A673 (cell line): ENCODE measurements around the gene ULK4. TPM values are rescaled to one million over a fixed set of nuclear protein-coding genes. Genes with fewer than 3 reads are reported as not detected.

Source experiments
- BruUV-seq: library from RNA; stranded (reverse); fragments of 400-500 nt; replicated peaks from 2 replicates; lab custom pipeline; 2021; lab: Mats Ljungman, UMichigan
- CTCF ChIA-PET: fragments of 300-600 bp; sonication (Branson Sonifier 250); formaldehyde crosslinking; loops from one replicate; lab custom pipeline; 2022; ENCODE audit warnings: antibody characterized with exemption; lab: Charles Lee
- POLR2A ChIA-PET: fragments of 300-600 bp; sonication (Branson Sonifier 250); formaldehyde crosslinking; loops from one replicate; lab custom pipeline; 2022; ENCODE audit warnings: antibody characterized with exemption; ENCODE audit not compliant: low non-redundant PET; lab: Charles Lee
- DNase-seq: peaks from one replicate; pipeline ENCODE4 v3.0.0-alpha.2; 2015; ENCODE audit warnings: low spot score
- H3K27ac ChIP-seq: fragments of 200-600 bp; sonication (generic); 2 replicates; pipeline ENCODE4 v1.5.1; 2016; ENCODE audit warnings: mixed run types, low read depth, mild to moderate bottlenecking, mixed read lengths, antibody characterized with exemption, low read length; ENCODE audit not compliant: poor library complexity, severe bottlenecking
- H3K27me3 ChIP-seq: fragments of 200-600 bp; sonication (generic); replicated peaks from 2 replicates; pipeline ENCODE4 v1.6.1; 2017; ENCODE audit warnings: mixed run types, low read depth, mild to moderate bottlenecking, mixed read lengths, antibody characterized with exemption, low read length; ENCODE audit not compliant: insufficient read depth, poor library complexity
- H3K36me3 ChIP-seq: fragments of 200-600 bp; sonication (generic); 2 replicates; pipeline ENCODE4 v1.6.1; 2016; ENCODE audit warnings: mixed run types, mild to moderate bottlenecking, mixed read lengths, antibody characterized with exemption, low read length; ENCODE audit not compliant: insufficient read depth, poor library complexity, severe bottlenecking
- H3K4me1 ChIP-seq: fragments of 200-600 bp; sonication (generic); 2 replicates; pipeline ENCODE4 v1.6.1; 2017; ENCODE audit warnings: mixed run types, mild to moderate bottlenecking, mixed read lengths, antibody characterized with exemption, low read length; ENCODE audit not compliant: insufficient read depth, poor library complexity, severe bottlenecking
- H3K4me3 ChIP-seq: fragments of 200-600 bp; sonication (generic); 2 replicates; pipeline ENCODE4 v1.5.1; 2016; ENCODE audit warnings: low read depth, mixed run types, mild to moderate bottlenecking, mixed read lengths, low read length; ENCODE audit not compliant: poor library complexity, severe bottlenecking
- H3K9me3 ChIP-seq: fragments of 200-600 bp; sonication (generic); 2 replicates; pipeline ENCODE4 v1.6.1; 2016; ENCODE audit warnings: mixed run types, low read depth, mild to moderate bottlenecking, mixed read lengths, antibody characterized with exemption, low read length; ENCODE audit not compliant: poor library complexity, severe bottlenecking
- EZH2 ChIP-seq: fragments of 200-600 bp; sonication (generic); IDR thresholded peaks from 2 replicates; pipeline ENCODE4 v1.6.1; 2017; ENCODE audit warnings: borderline replicate concordance, low read depth, mild to moderate bottlenecking, mixed read lengths, antibody characterized with exemption, low read length; ENCODE audit not compliant: poor library complexity, severe bottlenecking
- intact Hi-C: fragments of 100-400 bp; cut with micrococcal nuclease; formaldehyde crosslinking; loops from one replicate; pipeline ENCODE4 v1.10.0; 2022; ENCODE audit not compliant: unreplicated experiment
- total RNA-seq: library from RNA; stranded (reverse); gene quantifications from 2 replicates; pipeline ENCODE4 v1.2.3, GENCODE V29; 2021
- TF ChIP-seq, protein P1 (sequence below): fragments of 300-800, 200-600 bp; sonication (generic); conservative IDR thresholded peaks from 2 replicates; pipeline ENCODE4 v1.5.1; 2017; ENCODE audit warnings: low read depth, mild to moderate bottlenecking, antibody characterized with exemption, low read length, moderate library complexity, mixed read lengths

Gene ULK4
- total RNA-seq, 1 experiment from 2014 or later = 7.4 TPM

DNA sequence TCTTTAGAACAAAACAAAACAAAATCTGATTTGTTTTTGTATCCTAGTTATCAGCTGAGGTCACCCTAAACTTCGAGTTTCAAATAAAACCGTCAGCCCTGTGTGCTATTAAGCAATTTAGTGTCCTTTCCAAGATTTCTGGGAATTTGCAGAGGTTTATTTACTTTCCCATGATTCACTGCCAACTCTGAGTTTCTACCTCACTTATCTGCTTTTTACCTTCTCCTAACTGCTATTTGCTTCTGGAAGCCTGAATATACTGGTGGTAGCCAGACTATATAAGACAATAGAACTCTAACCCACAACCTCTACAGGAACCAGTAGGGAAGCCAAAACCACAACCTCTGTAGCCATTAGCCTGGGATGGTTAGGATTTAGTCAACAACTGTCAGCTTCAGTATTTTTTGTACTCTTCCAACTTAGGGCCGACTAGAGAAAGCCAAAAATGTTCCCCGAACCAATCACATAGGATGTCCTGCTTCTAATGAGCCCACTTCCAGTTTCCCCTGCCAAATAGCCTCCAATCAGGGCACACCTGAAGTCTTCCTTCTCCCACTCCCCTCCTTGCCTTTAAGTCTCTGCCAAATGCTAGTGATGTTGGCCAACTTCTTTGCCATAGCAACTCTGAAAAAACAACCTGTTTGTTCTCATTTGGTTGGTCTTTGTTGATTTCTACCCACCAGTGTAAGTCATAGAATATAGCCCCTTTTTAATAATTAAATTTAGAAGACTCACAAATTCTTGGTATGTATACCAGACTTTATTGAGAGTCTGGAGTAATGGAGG lies 273.1 kb downstream of the ULK4 start:
- H3K36me3 ChIP-seq = no peaks in the 10 kb centered on the region
- H3K9me3 ChIP-seq = no peaks in the 10 kb centered on the region
- no peaks in the 10 kb centered on the region for H3K4me1 ChIP-seq
- H3K27ac ChIP-seq = no peak overlapping the region
- POLR2A ChIA-PET = no interaction called here
- no peaks in the 10 kb centered on the region for H3K27me3 ChIP-seq
- CTCF ChIA-PET = no interaction called here
- DNase-seq = no peak
- intact Hi-C loops = no loop called here
- no peak overlapping the region for H3K4me3 ChIP-seq
- TF ChIP-seq, protein P1, sequence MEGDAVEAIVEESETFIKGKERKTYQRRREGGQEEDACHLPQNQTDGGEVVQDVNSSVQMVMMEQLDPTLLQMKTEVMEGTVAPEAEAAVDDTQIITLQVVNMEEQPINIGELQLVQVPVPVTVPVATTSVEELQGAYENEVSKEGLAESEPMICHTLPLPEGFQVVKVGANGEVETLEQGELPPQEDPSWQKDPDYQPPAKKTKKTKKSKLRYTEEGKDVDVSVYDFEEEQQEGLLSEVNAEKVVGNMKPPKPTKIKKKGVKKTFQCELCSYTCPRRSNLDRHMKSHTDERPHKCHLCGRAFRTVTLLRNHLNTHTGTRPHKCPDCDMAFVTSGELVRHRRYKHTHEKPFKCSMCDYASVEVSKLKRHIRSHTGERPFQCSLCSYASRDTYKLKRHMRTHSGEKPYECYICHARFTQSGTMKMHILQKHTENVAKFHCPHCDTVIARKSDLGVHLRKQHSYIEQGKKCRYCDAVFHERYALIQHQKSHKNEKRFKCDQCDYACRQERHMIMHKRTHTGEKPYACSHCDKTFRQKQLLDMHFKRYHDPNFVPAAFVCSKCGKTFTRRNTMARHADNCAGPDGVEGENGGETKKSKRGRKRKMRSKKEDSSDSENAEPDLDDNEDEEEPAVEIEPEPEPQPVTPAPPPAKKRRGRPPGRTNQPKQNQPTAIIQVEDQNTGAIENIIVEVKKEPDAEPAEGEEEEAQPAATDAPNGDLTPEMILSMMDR = no peak
- no peak for TF ChIP-seq EZH2
- BruUV-seq = no TSS peak

DNA sequence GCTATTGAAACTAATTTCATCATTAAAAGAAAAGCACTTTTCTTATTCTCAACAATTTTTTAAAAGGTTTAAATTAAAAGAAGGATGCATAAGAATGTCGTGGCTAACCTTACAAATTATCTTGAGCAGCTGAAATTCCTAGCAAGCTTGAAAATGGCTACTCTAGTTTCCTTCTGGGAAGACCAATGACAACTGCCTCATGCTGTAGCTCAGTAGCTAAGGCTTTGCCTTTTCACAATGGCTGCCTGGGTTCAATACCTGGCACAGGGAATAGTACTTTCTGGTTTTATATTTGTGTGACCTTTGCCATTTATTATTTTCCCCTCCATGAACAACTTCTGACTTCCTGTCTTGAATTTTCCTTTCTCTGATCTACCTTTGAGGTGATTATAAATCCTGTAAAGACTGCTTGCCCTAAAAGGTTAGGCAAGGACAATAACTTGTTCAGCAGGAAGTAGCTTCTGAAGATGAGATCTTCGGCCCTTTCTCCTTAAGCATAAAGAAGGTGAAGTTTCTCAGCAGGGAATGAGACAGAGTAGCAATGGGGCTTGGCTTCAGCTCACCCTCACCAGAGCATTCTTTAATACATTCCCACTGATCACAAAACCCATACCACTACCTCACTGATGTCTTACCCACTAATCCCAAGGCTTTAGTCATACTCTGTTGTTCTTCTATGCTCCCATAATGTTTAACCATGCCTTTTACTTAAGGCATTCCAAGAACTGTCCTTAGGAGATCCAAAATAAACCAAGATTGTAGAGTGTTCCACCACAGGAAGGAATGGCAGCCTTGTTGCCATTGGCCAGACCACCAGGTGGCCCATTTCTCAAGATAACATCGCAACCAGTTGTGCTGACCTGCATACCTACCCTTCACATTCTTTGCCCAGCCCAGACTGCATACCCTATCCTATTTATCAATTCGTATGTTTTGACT lies 276.8 kb downstream of the ULK4 start:
- CTCF ChIA-PET = no interaction called here
- Histone ChIP-seq H3K4me3 (no peak overlapping the region), H3K36me3 (no peaks in the 10 kb centered on the region), H3K27me3 (no peaks in the 10 kb centered on the region), H3K4me1 (peaks cover 14% of the 10 kb centered on the region), H3K27ac (no peak overlapping the region), H3K9me3 (no peaks in the 10 kb centered on the region)
- no peak for DNase-seq
- TF ChIP-seq EZH2 = no peak
- TF ChIP-seq, protein P1 = no peak
- POLR2A ChIA-PET = no interaction called here
- intact Hi-C loops = no loop called here
- BruUV-seq = no TSS peak

GRCh38 chr3:41683666-41684350 lies 278.1 kb downstream of the ULK4 start:
- H3K36me3 ChIP-seq = no peaks in the 10 kb centered on the region
- DNase-seq = no peak
- H3K27me3 ChIP-seq = no peaks in the 10 kb centered on the region
- H3K4me1 ChIP-seq = peaks cover 14% of the 10 kb centered on the region
- ChIA-PET POLR2A (no interaction called here), CTCF (no interaction called here)
- H3K4me3 ChIP-seq = no peak overlapping the region
- H3K9me3 ChIP-seq = no peaks in the 10 kb centered on the region
- TF ChIP-seq, protein P1 = no peak
- TF ChIP-seq EZH2 = no peak
- intact Hi-C loops = no loop called here
- BruUV-seq = no TSS peak
- H3K27ac ChIP-seq = no peak overlapping the region
